Neural progenitor cell (in vitro differentiated cells): Measurements from ENCODE around the gene TMEM200B. TPM values are rescaled to one million over a fixed set of nuclear protein-coding genes. Genes with fewer than 3 reads are reported as not detected.
"Not testable (repeated sequence)": the region's sequence is repeated elsewhere in the genome, so short reads cannot be mapped to it uniquely, and the experiment has no call there.

Experiments
- DNase-seq: peaks from one replicate; pipeline ENCODE4 v3.0.0-alpha.2; 2016; ENCODE audit warnings: low spot score
- H2AFZ ChIP-seq: fragments of 200-600 bp; sonication (generic); replicated peaks from 2 replicates; pipeline ENCODE4 v1.6.1; 2016; ENCODE audit warnings: antibody characterized with exemption
- H3F3A ChIP-seq: fragments of 200-600 bp; sonication (generic); 2 replicates; pipeline ENCODE4 v1.6.1; 2016; ENCODE audit warnings: antibody characterized with exemption, low read depth
- H3K27ac ChIP-seq: fragments of 200-600 bp; sonication (generic); 2 replicates; pipeline ENCODE4 v1.5.1; 2016; ENCODE audit warnings: mild to moderate bottlenecking
- H3K27me3 ChIP-seq: fragments of 200-600 bp; sonication (generic); 2 replicates; pipeline ENCODE4 v1.6.1; 2016; ENCODE audit warnings: mild to moderate bottlenecking, moderate library complexity
- H3K36me3 ChIP-seq: fragments of 200-600 bp; sonication (generic); 2 replicates; pipeline ENCODE4 v1.5.1; 2016
- H3K4me1 ChIP-seq: fragments of 200-600 bp; sonication (generic); 2 replicates; pipeline ENCODE4 v1.6.1; 2016; ENCODE audit warnings: mixed run types
- H3K4me2 ChIP-seq: fragments of 200-600 bp; sonication (generic); 2 replicates; pipeline ENCODE4 v1.6.1; 2016
- H3K4me3 ChIP-seq: fragments of 200-600 bp; sonication (generic); 2 replicates; pipeline ENCODE4 v1.5.1; 2016
- H3K79me2 ChIP-seq: fragments of 200-600 bp; sonication (generic); 2 replicates; pipeline ENCODE4 v1.6.1; 2016; ENCODE audit warnings: low read depth
- H3K9ac ChIP-seq: fragments of 200-600 bp; sonication (generic); 2 replicates; pipeline ENCODE4 v1.6.1; 2016
- H3K9me3 ChIP-seq: fragments of 200-600 bp; sonication (generic); 2 replicates; pipeline ENCODE4 v1.5.1; 2016; ENCODE audit warnings: low read depth
- H4K20me1 ChIP-seq: fragments of 200-600 bp; sonication (generic); 2 replicates; pipeline ENCODE4 v1.6.1; 2016; ENCODE audit warnings: low read depth
- H3K27ac Mint-ChIP-seq: 3 replicates; pipeline ENCODE4 v1.8.0; 2021; ENCODE audit warnings: mixed read lengths
- H3K27me3 Mint-ChIP-seq: 2 replicates; pipeline ENCODE4 v1.8.0; 2022; ENCODE audit warnings: low read depth, mild to moderate bottlenecking, inconsistent platforms, moderate library complexity, mixed read lengths; ENCODE audit not compliant: insufficient read depth
- H3K36me3 Mint-ChIP-seq: 3 replicates; pipeline ENCODE4 v1.8.0; 2021; ENCODE audit warnings: mixed read lengths
- H3K4me1 Mint-ChIP-seq: 3 replicates; pipeline ENCODE4 v1.8.0; 2021; ENCODE audit warnings: mixed read lengths
- H3K4me3 Mint-ChIP-seq: 3 replicates; pipeline ENCODE4 v1.8.0; 2021; ENCODE audit warnings: mild to moderate bottlenecking, moderate library complexity, mixed read lengths
- H3K9me3 Mint-ChIP-seq: 3 replicates; pipeline ENCODE4 v1.8.0; 2020; ENCODE audit warnings: mixed read lengths
- EZH2 ChIP-seq: fragments of 200-600 bp; sonication (generic); IDR thresholded peaks from 2 replicates; pipeline ENCODE4 v1.6.1; 2017; ENCODE audit warnings: antibody characterized with exemption, mild to moderate bottlenecking, moderate library complexity
- EZH2phosphoT487 ChIP-seq: fragments of 200-600 bp; sonication (generic); IDR thresholded peaks from 2 replicates; pipeline ENCODE4 v1.6.1; 2017; ENCODE audit warnings: antibody characterized with exemption
- total RNA-seq: library from RNA; depleted of rRNA; stranded (reverse); fragments of >200 nt; gene quantifications from 2 replicates; pipeline ENCODE4 v1.2.3, GENCODE V29; 2015; ENCODE audit warnings: low replicate concordance
- TF ChIP-seq, protein P1 (sequence below): fragments of 200-600 bp; sonication (generic); IDR thresholded peaks from 2 replicates; pipeline ENCODE4 v1.5.1; 2017; ENCODE audit warnings: antibody characterized with exemption, mild to moderate bottlenecking

The TMEM200B gene
- total RNA-seq, 1 donor from 2014 or later: 0.56 TPM

GRCh38 chr1:29082519-29082918 is 41.2 kb downstream of the TMEM200B start:
- no peaks in the 10 kb centered on the region for H3K27me3 ChIP-seq
- H3F3A ChIP-seq: no peaks in the 10 kb centered on the region
- Mint-ChIP-seq H3K4me3 (no peak overlapping the region), H3K27ac (no peak overlapping the region), H3K4me1 (no peaks in the 10 kb centered on the region), H3K36me3 (no peaks in the 10 kb centered on the region), H3K9me3 (no peaks in the 10 kb centered on the region), H3K27me3 (no peaks in the 10 kb centered on the region)
- DNase-seq: no peak
- no peak overlapping the region for H3K4me3 ChIP-seq
- H3K9me3 ChIP-seq: no peaks in the 10 kb centered on the region
- H3K9ac ChIP-seq: no peak overlapping the region
- no peaks in the 10 kb centered on the region for H4K20me1 ChIP-seq
- H3K4me1 ChIP-seq: no peaks in the 10 kb centered on the region
- no peak overlapping the region for H3K27ac ChIP-seq
- no peaks in the 10 kb centered on the region for H3K79me2 ChIP-seq
- TF ChIP-seq, protein P1, sequence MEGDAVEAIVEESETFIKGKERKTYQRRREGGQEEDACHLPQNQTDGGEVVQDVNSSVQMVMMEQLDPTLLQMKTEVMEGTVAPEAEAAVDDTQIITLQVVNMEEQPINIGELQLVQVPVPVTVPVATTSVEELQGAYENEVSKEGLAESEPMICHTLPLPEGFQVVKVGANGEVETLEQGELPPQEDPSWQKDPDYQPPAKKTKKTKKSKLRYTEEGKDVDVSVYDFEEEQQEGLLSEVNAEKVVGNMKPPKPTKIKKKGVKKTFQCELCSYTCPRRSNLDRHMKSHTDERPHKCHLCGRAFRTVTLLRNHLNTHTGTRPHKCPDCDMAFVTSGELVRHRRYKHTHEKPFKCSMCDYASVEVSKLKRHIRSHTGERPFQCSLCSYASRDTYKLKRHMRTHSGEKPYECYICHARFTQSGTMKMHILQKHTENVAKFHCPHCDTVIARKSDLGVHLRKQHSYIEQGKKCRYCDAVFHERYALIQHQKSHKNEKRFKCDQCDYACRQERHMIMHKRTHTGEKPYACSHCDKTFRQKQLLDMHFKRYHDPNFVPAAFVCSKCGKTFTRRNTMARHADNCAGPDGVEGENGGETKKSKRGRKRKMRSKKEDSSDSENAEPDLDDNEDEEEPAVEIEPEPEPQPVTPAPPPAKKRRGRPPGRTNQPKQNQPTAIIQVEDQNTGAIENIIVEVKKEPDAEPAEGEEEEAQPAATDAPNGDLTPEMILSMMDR: no peak
- TF ChIP-seq EZH2 (no peak), EZH2phosphoT487 (no peak)
- no peak overlapping the region for H3K4me2 ChIP-seq
- H3K36me3 ChIP-seq: no peaks in the 10 kb centered on the region
- H2AFZ ChIP-seq: no peak overlapping the region

DNA sequence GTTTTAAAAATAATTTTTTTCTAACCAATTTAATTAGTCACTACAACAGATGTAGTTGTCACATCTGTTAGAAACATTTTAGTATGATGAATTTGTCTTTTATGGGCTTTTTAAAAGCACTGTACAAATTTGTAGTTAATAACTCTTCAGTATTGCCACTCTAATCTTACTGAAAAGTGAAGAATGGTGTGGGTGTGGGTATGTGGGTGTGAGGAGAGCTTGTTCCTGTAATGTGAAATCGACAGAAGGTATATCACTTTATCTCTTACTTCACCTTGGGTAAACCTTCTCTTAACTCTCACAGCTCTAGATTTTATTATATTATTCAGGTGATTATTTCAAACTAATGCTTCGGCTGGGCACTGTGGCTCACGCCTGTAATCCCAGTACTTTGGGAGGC is 42.5 kb downstream of the TMEM200B start:
- Histone ChIP-seq H2AFZ (no peak overlapping the region), H3K79me2 (no peaks in the 10 kb centered on the region), H3K4me3 (no peak overlapping the region), H3K27ac (no peak overlapping the region), H3F3A (no peaks in the 10 kb centered on the region), H4K20me1 (no peaks in the 10 kb centered on the region), H3K4me2 (no peak overlapping the region), H3K4me1 (no peaks in the 10 kb centered on the region), H3K9ac (no peak overlapping the region), H3K9me3 (no peaks in the 10 kb centered on the region), H3K36me3 (peaks cover 7% of the 10 kb centered on the region), H3K27me3 (no peaks in the 10 kb centered on the region)
- Mint-ChIP-seq H3K4me1 (no peaks in the 10 kb centered on the region), H3K9me3 (no peaks in the 10 kb centered on the region), H3K4me3 (no peak overlapping the region), H3K27ac (no peak overlapping the region), H3K27me3 (no peaks in the 10 kb centered on the region), H3K36me3 (no peaks in the 10 kb centered on the region)
- no peak for DNase-seq
- no peak for TF ChIP-seq EZH2
- TF ChIP-seq, protein P1: no peak
- no peak for TF ChIP-seq EZH2phosphoT487

DNA sequence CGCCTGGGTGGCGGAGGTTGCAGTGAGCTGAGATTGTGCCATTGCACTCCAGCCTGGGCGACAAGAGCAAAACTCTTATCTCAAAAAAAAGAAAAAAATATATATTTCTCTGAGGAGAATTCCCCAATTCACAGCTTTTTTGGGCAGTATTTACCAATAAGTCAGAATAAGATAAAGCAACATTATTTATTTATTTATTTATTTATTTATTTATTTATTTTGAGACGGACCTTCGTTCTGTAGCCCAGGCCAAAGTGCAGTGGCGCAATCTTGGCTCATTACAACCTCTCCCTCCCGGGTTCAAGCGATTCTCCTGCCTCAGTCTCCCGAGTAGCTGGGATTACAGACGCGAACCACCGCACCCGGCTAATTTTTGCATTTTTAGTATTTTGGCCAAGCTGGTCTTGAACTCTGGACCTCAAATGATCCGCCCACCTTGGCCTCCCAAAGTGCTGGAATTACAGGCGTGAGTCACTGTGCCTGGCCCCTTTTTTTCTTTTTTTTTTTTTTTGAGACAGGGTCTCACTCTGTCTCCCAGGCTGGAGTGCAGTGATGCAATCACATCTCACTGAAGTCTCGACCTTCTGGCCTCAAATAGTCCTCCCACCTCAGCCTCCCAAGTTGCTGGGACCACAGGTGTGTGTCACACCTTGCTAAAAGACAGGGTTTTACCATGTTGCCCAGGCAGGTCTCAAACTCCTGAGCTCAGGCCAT is 43.6 kb downstream of the TMEM200B start:
- not testable (repeated sequence) for H3K4me3 Mint-ChIP-seq, DNase-seq, H3K9me3 Mint-ChIP-seq, H3K4me2 ChIP-seq, H3K27me3 ChIP-seq, H3K9ac ChIP-seq, H3K4me1 ChIP-seq, H4K20me1 ChIP-seq, H3K9me3 ChIP-seq, H3K36me3 ChIP-seq, H3K4me1 Mint-ChIP-seq, H3F3A ChIP-seq, H3K79me2 ChIP-seq, H2AFZ ChIP-seq, H3K27me3 Mint-ChIP-seq, H3K27ac ChIP-seq, H3K27ac Mint-ChIP-seq, H3K36me3 Mint-ChIP-seq, H3K4me3 ChIP-seq

GRCh38 chr1:29077155-29077554 is 46.5 kb downstream of the TMEM200B start:
- H3K9ac ChIP-seq: no peak overlapping the region
- H3K4me1 Mint-ChIP-seq: no peaks in the 10 kb centered on the region
- H3K27me3 ChIP-seq: no peaks in the 10 kb centered on the region
- H3K36me3 ChIP-seq: peaks cover 14% of the 10 kb centered on the region
- no peaks in the 10 kb centered on the region for H3K4me1 ChIP-seq
- no peak overlapping the region for H3K27ac ChIP-seq
- H3K4me2 ChIP-seq: no peak overlapping the region
- no peaks in the 10 kb centered on the region for H3K79me2 ChIP-seq
- H3K9me3 ChIP-seq: no peaks in the 10 kb centered on the region
- TF ChIP-seq EZH2 (no peak), EZH2phosphoT487 (no peak)
- TF ChIP-seq, protein P1: no peak
- H3K27me3 Mint-ChIP-seq: no peaks in the 10 kb centered on the region
- no peak overlapping the region for H3K4me3 Mint-ChIP-seq
- no peaks in the 10 kb centered on the region for H3K9me3 Mint-ChIP-seq
- no peak overlapping the region for H2AFZ ChIP-seq
- no peak for DNase-seq
- H3K4me3 ChIP-seq: no peak overlapping the region
- no peak overlapping the region for H3K27ac Mint-ChIP-seq
- H4K20me1 ChIP-seq: no peaks in the 10 kb centered on the region
- peaks cover 14% of the 10 kb centered on the region for H3F3A ChIP-seq
- H3K36me3 Mint-ChIP-seq: no peaks in the 10 kb centered on the region
